ENCODE data around the gene TTLL13.
A peak's percentile ranks its signal among the peaks of the same experiment; 100 is the strongest.
"Not testable (repeated sequence)": the region's sequence is repeated elsewhere in the genome, so short reads cannot be mapped to it uniquely, and the experiment has no call there.

The TTLL13 gene

GRCh38 chr15:90271459-90272166, 22.3 kb downstream of the TTLL13 start:
- DNase-seq: no peak

- not testable (repeated sequence) for DNase-seq
These were observed 29.1 kb downstream of the TTLL13 start for GRCh38 chr15:90278467-90278866.

GRCh38 chr15:90280743-90281142, 31.4 kb downstream of the TTLL13 start:
- DNase-seq: not testable (repeated sequence)

DNA sequence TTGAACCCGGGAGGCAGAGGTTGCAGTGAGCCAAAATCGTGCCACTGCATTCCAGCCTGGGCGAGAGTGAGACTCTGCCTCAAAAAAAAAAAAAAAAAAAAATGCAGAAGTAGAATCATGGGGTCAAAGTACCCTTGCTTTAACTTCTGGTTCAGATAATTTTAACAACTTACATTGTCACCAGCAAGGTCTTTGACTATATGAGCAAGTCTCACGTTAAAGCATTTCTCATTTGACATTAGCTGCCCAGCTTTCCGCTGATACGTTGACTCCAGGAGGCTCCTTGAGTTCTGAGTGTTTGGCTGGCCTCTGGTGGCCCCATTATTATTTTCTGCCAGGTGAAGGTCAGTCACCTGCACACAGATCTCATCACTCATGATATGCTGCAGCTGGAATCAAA, 32.3 kb downstream of the TTLL13 start:
- not testable (repeated sequence) for DNase-seq

- no peak for DNase-seq
These were observed 37.3 kb downstream of the TTLL13 start for GRCh38 chr15:90286678-90287077.

- DNase-seq: no peak
These were observed 37.7 kb downstream of the TTLL13 start for GRCh38 chr15:90287101-90287500.

- DNase-seq: no peak
These were observed 38.6 kb downstream of the TTLL13 start for GRCh38 chr15:90287946-90288345.

GRCh38 chr15:90291679-90292356, 42.5 kb downstream of the TTLL13 start:
- DNase-seq: peak in 1 of 56 donors; percentile 20

GRCh38 chr15:90293040-90293810, 43.9 kb downstream of the TTLL13 start:
- DNase-seq: peak in 33 of 56 donors; percentile 9 to 73 (median 36)

DNA sequence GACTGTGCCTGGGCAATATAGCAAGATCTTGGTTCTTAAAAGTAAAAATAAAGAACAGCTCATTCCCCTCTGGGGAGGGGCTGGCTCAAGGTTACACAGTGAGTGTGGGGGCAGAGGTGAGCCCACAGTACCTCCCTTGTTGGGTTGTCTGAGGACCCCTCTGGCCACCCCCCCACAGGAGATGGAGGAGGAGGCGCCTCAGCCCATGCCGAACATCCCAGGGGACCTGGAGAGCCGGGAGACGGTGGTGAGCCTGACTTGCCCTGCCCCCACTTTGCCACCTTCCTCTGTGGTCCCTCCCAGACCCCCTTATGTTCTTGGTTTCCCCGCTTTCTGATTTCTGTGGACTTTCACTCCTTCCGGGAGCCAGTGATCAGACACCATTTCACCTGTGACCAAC, 44.8 kb downstream of the TTLL13 start:
- no peak for DNase-seq

DNA sequence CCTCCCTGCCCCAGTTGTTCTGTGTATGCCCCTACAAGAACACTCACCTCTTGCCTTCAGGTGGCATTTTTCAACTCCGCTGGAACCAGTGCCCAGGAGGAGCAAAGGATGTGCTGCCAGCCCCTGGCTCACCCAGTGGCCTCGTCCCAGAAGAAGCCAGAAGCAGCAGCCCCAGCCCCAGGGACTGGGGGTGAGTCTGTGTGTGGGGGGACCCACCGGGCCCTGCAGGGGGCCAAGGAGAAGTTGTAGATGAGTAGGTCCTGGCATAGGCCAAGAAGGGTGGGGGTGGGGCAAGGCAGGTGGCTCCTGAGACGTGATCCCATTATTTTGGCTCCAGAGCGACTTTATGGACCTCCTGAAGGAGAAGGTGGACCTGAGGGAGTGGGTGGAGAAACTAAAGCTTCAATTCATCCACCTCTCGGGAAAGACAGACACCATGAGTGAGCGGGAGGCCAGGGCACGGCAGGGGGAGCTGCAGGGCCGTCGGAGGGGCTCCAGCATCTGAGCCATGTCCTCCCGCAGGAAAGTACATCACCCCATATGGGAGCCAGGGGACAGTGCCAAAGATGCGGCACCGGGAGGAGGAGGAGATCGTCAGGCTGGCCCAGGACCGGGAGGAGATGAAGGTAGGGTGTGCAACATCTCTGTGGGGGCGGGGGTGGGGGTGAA, 45.4 kb downstream of the TTLL13 start:
- peak in 5 of 56 donors; percentile 10 to 53 (median 13) for DNase-seq

- peak in 2 of 56 donors; percentile 14 to 53 for DNase-seq
These were observed 45.9 kb downstream of the TTLL13 start for GRCh38 chr15:90295270-90295648.

DNA sequence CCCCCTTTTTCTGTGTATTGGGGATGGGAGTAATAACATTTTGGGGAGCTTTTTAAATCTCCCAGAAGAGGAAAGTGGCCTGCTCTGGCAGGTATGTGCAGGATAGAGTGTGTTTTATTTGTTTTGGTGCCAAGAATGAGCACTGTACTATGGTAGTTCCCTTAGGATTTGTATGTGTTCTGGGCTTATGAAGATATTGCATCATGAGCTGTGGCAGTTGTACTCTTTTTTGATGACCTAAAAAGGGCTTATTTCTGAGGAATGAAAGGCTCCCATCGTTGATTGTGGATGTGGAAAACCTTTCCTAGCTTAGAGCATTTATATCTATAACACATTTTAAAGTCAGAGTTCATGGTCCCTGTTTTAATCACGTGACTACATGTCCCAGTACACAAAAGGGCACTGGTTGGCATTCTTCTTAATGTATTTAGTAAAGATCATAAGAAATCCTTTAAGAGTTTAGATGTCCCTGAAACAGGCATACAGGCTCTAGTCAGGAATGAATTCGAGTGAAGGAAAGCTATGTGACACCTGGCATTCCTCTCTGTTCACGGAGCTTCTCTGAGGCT, 47.0 kb downstream of the TTLL13 start:
- not testable (repeated sequence) for DNase-seq

DNA sequence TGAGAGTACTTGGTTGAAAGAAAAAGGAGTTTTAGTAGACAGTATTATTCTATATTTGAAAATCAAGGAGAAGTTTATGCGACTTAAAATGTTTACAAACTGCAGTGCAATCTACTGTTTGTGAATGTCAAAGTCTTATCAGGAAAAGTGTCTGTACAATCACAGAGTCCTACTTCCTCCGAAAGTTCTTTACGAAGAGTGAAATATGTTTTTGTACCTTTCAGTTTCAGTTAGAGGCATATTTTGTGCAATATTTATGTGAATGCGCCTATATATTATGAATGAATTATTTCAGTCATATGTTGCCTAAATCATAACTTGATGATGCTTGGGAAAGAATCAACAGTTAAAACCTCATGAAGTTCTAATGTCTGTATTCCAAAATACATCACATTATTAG, 47.7 kb downstream of the TTLL13 start:
- no peak for DNase-seq

DNA sequence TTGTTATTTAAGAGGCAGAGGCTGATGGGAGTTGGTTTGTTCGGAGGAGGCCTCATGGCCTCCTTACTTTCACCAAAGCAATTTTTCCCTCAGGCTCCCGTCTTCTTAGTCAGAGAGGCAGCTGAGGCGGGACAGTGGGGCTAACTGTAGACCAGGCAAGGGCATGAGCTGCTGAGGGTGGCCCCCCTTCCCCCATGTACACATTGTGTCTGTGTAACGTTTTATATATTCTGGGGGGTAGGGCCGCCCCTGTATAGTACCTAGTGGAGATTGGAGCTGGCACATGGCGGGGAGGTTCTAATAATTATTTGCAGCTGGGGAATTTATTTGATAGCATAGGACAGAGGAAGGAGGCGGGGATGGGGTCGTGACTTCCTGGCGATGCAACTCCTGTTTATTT, 51.2 kb downstream of the TTLL13 start:
- DNase-seq: no peak

GRCh38 chr15:90300988-90301706, 51.8 kb downstream of the TTLL13 start:
- peak in 6 of 56 donors; percentile 6 to 31 (median 19) for DNase-seq

DNA sequence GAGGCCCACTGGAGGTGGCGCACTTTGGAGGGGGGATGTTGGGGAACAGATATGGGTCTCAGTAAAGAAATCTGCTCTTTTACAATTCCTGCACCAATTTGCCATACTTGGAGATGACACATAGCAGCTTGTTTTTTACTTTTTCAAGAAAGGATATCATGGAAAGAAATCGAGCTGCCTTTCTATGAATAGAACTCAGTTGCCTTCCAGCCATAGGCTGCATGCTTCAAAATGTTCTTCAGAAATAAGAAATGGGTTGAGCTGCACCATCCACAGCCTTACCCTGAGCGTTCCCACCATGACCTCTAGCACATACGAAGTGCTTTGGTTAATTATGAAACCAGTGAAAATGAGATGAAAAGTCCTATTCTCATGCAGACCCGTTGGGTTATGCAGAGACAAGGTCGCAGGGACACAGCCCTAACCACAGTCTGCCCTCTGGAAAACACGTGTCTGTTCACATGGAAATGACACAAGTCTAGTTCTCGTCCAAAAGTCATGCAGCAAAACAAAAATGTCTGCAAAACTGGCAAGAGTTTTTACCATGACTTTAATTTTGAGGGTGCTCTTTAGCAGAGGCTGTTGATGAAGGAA, 52.4 kb downstream of the TTLL13 start:
- no peak for DNase-seq

- DNase-seq: not testable (repeated sequence)
These were observed 56.0 kb downstream of the TTLL13 start for GRCh38 chr15:90305355-90305754.

DNA sequence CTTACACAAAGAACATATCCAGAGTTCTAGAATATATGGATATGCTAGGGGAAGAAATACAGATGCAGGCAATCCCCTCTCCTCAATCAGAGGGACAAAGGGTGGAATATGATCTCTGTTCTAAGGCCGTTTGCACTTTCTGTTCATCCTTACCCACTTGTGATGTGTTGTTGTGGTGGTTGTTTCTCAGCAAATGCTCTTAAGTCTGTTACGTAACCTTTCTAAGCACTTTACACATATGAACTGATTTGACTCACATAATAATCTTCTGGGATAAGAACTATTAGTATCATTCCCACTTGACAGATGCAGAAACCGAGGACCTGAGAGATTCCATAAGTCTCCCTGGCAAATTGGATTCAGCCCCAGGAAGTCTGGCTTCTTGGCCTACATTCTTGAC, 56.6 kb downstream of the TTLL13 start:
- DNase-seq: no peak

GRCh38 chr15:90306560-90306959, 57.2 kb downstream of the TTLL13 start:
- DNase-seq: peak in 2 of 56 donors; percentile 5 to 13
